Measurements from ENCODE around the gene OR52I1. TPM values are rescaled to one million over a fixed set of nuclear protein-coding genes. Genes with fewer than 3 reads are reported as not detected.

OR52I1 gene
- total and polyA plus RNA-seq, 10 of the 15 experiments (the other 5 are each of a cell fraction or from before 2014, with no cell fraction given) = not detected

- peak within 1 kb of the TSS; percentile 90 for H3K4me2 ChIP-seq (ENCODE audit: control insufficient read depth, insufficient read depth)
- H3K36me3 ChIP-seq (ENCODE audit: control insufficient read depth in 2 of 2, insufficient read depth in 2 of 2, low read length in 1 of 2) = no peaks in the 10 kb centered on the region; a peak in 1 of 4 replicates
- peak; percentile 100 for ATAC-seq
- no peaks in the 10 kb centered on the region for H3K27me3 ChIP-seq (replicated peaks in 1 of 2; ENCODE audit: control insufficient read depth in 2 of 2, insufficient read depth in 2 of 2, low read length in 1 of 2)
- ChIA-PET CTCF (interaction anchor here (0.7 to 2.5 kb wide), 7 partner anchors 9 to 771 kb away, joined by 3 to 13 read pairs (median 4); partner anchors contain the start of genes OR51D1 and OR52I1), SMC1A (ENCODE audit: uncharacterized antibody, unreplicated experiment) (interaction anchor here (1.0 kb wide), 1 partner anchor 17 kb away, joined by 4 read pairs; no protein-coding TSS in a partner anchor), POLR2A (interaction anchor here (0.6 kb wide), 2 partner anchors 1714 to 1989 kb away, joined by 3 read pairs; no protein-coding TSS in a partner anchor), RAD21 (ENCODE audit: unreplicated experiment) (interaction anchor here (0.6 to 0.9 kb wide), 2 partner anchors 377 to 420 kb away, joined by 3 read pairs; no protein-coding TSS in a partner anchor)
- H2AFZ ChIP-seq (ENCODE audit: control insufficient read depth, low read depth, low read length) = peak within 1 kb of the TSS; percentile 98
- H3K79me2 ChIP-seq (ENCODE audit: control insufficient read depth, insufficient read depth, low read length) = peaks cover 3% of the 10 kb centered on the region; the same call in 1 of the 2 replicates
- peak within 1 kb of the TSS; percentile 70 for H3K4me3 ChIP-seq
- peak within 1 kb of the TSS; percentile 82 for H3K9ac ChIP-seq (ENCODE audit: control insufficient read depth, insufficient read depth, low read length)
- no peaks in the 10 kb centered on the region for H4K20me1 ChIP-seq (ENCODE audit: control insufficient read depth, insufficient read depth)
- TSS peak; percentile 68 for BruUV-seq (replicated peaks)
- peaks cover 3% of the 10 kb centered on the region; the same call in 1 of the 2 replicates for H3K4me1 ChIP-seq (ENCODE audit: control insufficient read depth, insufficient read depth, low read length)
- peak; percentile 80 for FAIRE-seq
- intact Hi-C loops (cut with micrococcal nuclease; ENCODE audit: unreplicated experiment) = no loop called here
- peak within 1 kb of the TSS; percentile 77 for H3K27ac ChIP-seq (ENCODE audit: control insufficient read depth, insufficient read depth)
- H3K9me3 ChIP-seq (replicated peaks; ENCODE audit: control insufficient read depth, insufficient read depth, low read length) = no peaks in the 10 kb centered on the region; the same call in 2 of the 3 replicates
- 1% methylated on average over 40 of the region's 43 CpGs for WGBS (ENCODE audit: insufficient coverage, insufficient replicate concordance, low lambda C conversion rate, missing lambda C conversion rate)
- in situ Hi-C loops (cut with MboI) = no loop called here
- peak; percentile 82 for DNase-seq (ENCODE audit: low read depth, low spot score)
- TF ChIP-seq PAX5 (IDR thresholded peaks at IDR 0.05; ENCODE audit: borderline replicate concordance, low read depth, low read length) (no peak), MEF2B (IDR thresholded peaks at IDR 0.05; ENCODE audit: partially characterized antibody, poor library complexity, severe bottlenecking) (no peak), ASH2L (IDR thresholded peaks at IDR 0.05; ENCODE audit: borderline replicate concordance, low read depth) (0 out of 2 replicates have a peak, but pooled peaks have one; percentile 38), ZNF24 (IDR thresholded peaks at IDR 0.05) (no peak), POLR2AphosphoS2 (IDR thresholded peaks at IDR 0.05; ENCODE audit: low read depth, low read length) (no peak), TARDBP (IDR thresholded peaks at IDR 0.05; ENCODE audit: borderline replicate concordance) (no peak), RUNX3 (IDR thresholded peaks at IDR 0.05; ENCODE audit: low read length) (no peak; the same call in none of the 2 replicates), RCOR1 (conservative IDR thresholded peaks at IDR 0.05; ENCODE audit: low read depth, low read length) (no peak), RAD21 (IDR thresholded peaks at IDR 0.05; ENCODE audit: insufficient read depth, low read depth, low read length) (no peak), ATF7 (IDR thresholded peaks at IDR 0.05; ENCODE audit: low read depth) (no peak), SIX5 (IDR thresholded peaks at IDR 0.05; ENCODE audit: low read depth, low read length, severe bottlenecking) (no peak), NBN (IDR thresholded peaks at IDR 0.05) (no peak), ATF3 (IDR thresholded peaks at IDR 0.05; ENCODE audit: borderline replicate concordance, extremely low read depth, low read depth, low read length) (no peak), IRF5 (IDR thresholded peaks at IDR 0.05; ENCODE audit: borderline replicate concordance) (no peak), EED (IDR thresholded peaks at IDR 0.05; ENCODE audit: low read depth) (no peak), MEF2A (IDR thresholded peaks at IDR 0.05; ENCODE audit: insufficient read depth, low read depth, low read length) (no peak), CHD1 (IDR thresholded peaks at IDR 0.05; ENCODE audit: low read depth, low read length) (no peak), CBFB (IDR thresholded peaks at IDR 0.05; ENCODE audit: low read depth) (peak; percentile 60; the same call in 1 of the 2 replicates), ZNF622 (IDR thresholded peaks at IDR 0.05) (no peak), TCF12 (IDR thresholded peaks at IDR 0.05; ENCODE audit: low read depth, low read length) (no peak), RFX5 (IDR thresholded peaks at IDR 0.05; ENCODE audit: low read depth, low read length) (peak; percentile 64), MTA2 (IDR thresholded peaks at IDR 0.05; ENCODE audit: low read depth) (no peak), SP1 (IDR thresholded peaks at IDR 0.05; ENCODE audit: low read depth, low read length) (peak; percentile 96), LARP7 (IDR thresholded peaks at IDR 0.05) (no peak), SREBF2 (IDR thresholded peaks at IDR 0.05; ENCODE audit: low read length) (no peak), FOXM1 (IDR thresholded peaks at IDR 0.05; ENCODE audit: low read depth, low read length) (no peak)
Observed at GRCh38 chr11:4607781-4608666, 14.2 kb downstream of the OR52I1 start, which contains the start of gene TRIM68. Gene TRIM68 (minus strand): TSS chr11:4608231. CDS start chr11:4605504, 2,727 bp downstream.

All from GM12878 (cell line).